ENCODE data around the gene AGXT2.
"Not testable (repeated sequence)": the region's sequence is repeated elsewhere in the genome, so short reads cannot be mapped to it uniquely, and the experiment has no call there.

Gene AGXT2

GRCh38 chr5:35010676-35011075 lies 37.1 kb downstream of the AGXT2 start:
- DNase-seq: no peak

GRCh38 chr5:35009657-35010056 lies 38.1 kb downstream of the AGXT2 start:
- DNase-seq: no peak

GRCh38 chr5:35009019-35009418 lies 38.7 kb downstream of the AGXT2 start:
- DNase-seq: no peak

- no peak for DNase-seq
Measured at GRCh38 chr5:35004771-35005170, 43.0 kb downstream of the AGXT2 start.

GRCh38 chr5:35004200-35004599 lies 43.5 kb downstream of the AGXT2 start:
- no peak for DNase-seq

GRCh38 chr5:35003018-35003957 lies 44.5 kb downstream of the AGXT2 start:
- DNase-seq: peak; percentile 64

GRCh38 chr5:35002459-35002858 lies 45.3 kb downstream of the AGXT2 start:
- no peak for DNase-seq

GRCh38 chr5:35001842-35002241 lies 45.9 kb downstream of the AGXT2 start:
- no peak for DNase-seq

GRCh38 chr5:34998058-34998789 lies 49.5 kb downstream of the AGXT2 start:
- peak; percentile 48 for DNase-seq

- peak; percentile 13 for DNase-seq
Measured at GRCh38 chr5:34996261-34996660, 51.5 kb downstream of the AGXT2 start.

GRCh38 chr5:34993951-34994350 lies 53.8 kb downstream of the AGXT2 start:
- DNase-seq: no peak

- DNase-seq: no peak
Measured at GRCh38 chr5:34991486-34992238, 56.1 kb downstream of the AGXT2 start.

- no peak for DNase-seq
Measured at GRCh38 chr5:34986965-34987364, 60.8 kb downstream of the AGXT2 start.

GRCh38 chr5:34982823-34983222 lies 64.9 kb downstream of the AGXT2 start:
- no peak for DNase-seq

GRCh38 chr5:34978681-34979080 lies 69.1 kb downstream of the AGXT2 start:
- DNase-seq: no peak

- no peak for DNase-seq
Measured at GRCh38 chr5:34977934-34978613, 69.7 kb downstream of the AGXT2 start.

GRCh38 chr5:34976347-34976746 lies 71.4 kb downstream of the AGXT2 start:
- DNase-seq: no peak

- DNase-seq: not testable (repeated sequence)
Measured at GRCh38 chr5:34971655-34972054, 76.1 kb downstream of the AGXT2 start.

GRCh38 chr5:34970552-34970951 lies 77.2 kb downstream of the AGXT2 start:
- DNase-seq: no peak

GRCh38 chr5:34968258-34968657 lies 79.5 kb downstream of the AGXT2 start:
- no peak for DNase-seq

GRCh38 chr5:34967540-34967939 lies 80.2 kb downstream of the AGXT2 start:
- DNase-seq: no peak

- DNase-seq: peak; percentile 59
Measured at GRCh38 chr5:34959323-34959722, 88.4 kb downstream of the AGXT2 start.

Data from RPMI8226 (cell line).